ENCODE data around the gene DUSP9. TPM values are rescaled to one million over a fixed set of nuclear protein-coding genes. Genes with fewer than 3 reads are reported as not detected.

DUSP9 gene
- total and polyA plus RNA-seq, 10 of the 15 experiments (the other 5 are each of a cell fraction or from before 2014, with no cell fraction given), result 0.10 TPM; not detected in 9

GRCh38 chrX:153697924-153698865 is 51.2 kb downstream of the DUSP9 start:
- intact Hi-C loops (cut with micrococcal nuclease; ENCODE audit: unreplicated experiment) (no loop called here), in situ Hi-C loops (cut with MboI) (no loop called here)
- no peaks in the 10 kb centered on the region for H3K4me1 ChIP-seq (ENCODE audit: control insufficient read depth, insufficient read depth, low read length)
- no peak for DNase-seq (ENCODE audit: low read depth, low spot score)
- no peaks in the 10 kb centered on the region for H3K79me2 ChIP-seq (ENCODE audit: control insufficient read depth, insufficient read depth, low read length)
- TF ChIP-seq ELK1 (IDR thresholded peaks at IDR 0.05; ENCODE audit: low read depth, low read length) (no peak), RUNX3 (IDR thresholded peaks at IDR 0.05; ENCODE audit: low read length) (no peak), CBX5 (IDR thresholded peaks at IDR 0.05; ENCODE audit: low read depth) (no peak), POLR2AphosphoS5 (IDR thresholded peaks at IDR 0.05; ENCODE audit: low read length) (no peak), BCL11A (IDR thresholded peaks at IDR 0.05; ENCODE audit: low read depth, low read length) (no peak), ZBTB40 (IDR thresholded peaks at IDR 0.05; ENCODE audit: borderline replicate concordance) (no peak), KLF5 (IDR thresholded peaks at IDR 0.05; ENCODE audit: partially characterized antibody) (no peak), TARDBP (IDR thresholded peaks at IDR 0.05; ENCODE audit: borderline replicate concordance) (no peak), PBX3 (IDR thresholded peaks at IDR 0.05; ENCODE audit: insufficient replicate concordance, low read depth, low read length) (no peak), ETV6 (conservative IDR thresholded peaks at IDR 0.05 in 1 of 2, IDR thresholded peaks at IDR 0.05 in 1 of 2; ENCODE audit: borderline replicate concordance in 1 of 2, low read depth in 1 of 2) (no peak), BCL3 (IDR thresholded peaks at IDR 0.05; ENCODE audit: borderline replicate concordance, insufficient read depth, low read depth, low read length, poor library complexity, severe bottlenecking) (no peak), POLR2A (IDR thresholded peaks at IDR 0.05; ENCODE audit: low read depth, low read length) (no peak), IKZF2 (IDR thresholded peaks at IDR 0.05) (no peak)
- H4K20me1 ChIP-seq (ENCODE audit: control insufficient read depth, insufficient read depth), result no peaks in the 10 kb centered on the region
- H3K27me3 ChIP-seq (replicated peaks in 1 of 2; ENCODE audit: control insufficient read depth in 2 of 2, insufficient read depth in 2 of 2, low read length in 1 of 2), result no peaks in the 10 kb centered on the region
- H3K27ac ChIP-seq (ENCODE audit: control insufficient read depth, insufficient read depth), result no peak overlapping the region
- no TSS peak for BruUV-seq (replicated peaks)
- H3K9ac ChIP-seq (ENCODE audit: control insufficient read depth, insufficient read depth, low read length), result no peak overlapping the region
- no peak overlapping the region for H3K4me2 ChIP-seq (ENCODE audit: control insufficient read depth, insufficient read depth)
- H2AFZ ChIP-seq (ENCODE audit: control insufficient read depth, low read depth, low read length), result no peak overlapping the region
- ATAC-seq, result no peak
- RAD21 ChIA-PET (ENCODE audit: unreplicated experiment), result no interaction called here
- POLR2A ChIA-PET, result no interaction called here
- CTCF ChIA-PET, result no interaction called here
- WGBS (ENCODE audit: insufficient coverage, insufficient replicate concordance, low lambda C conversion rate, missing lambda C conversion rate), result 60% methylated on average over 15 of the region's 16 CpGs
- H3K4me3 ChIP-seq, result no peak overlapping the region
- no peak for FAIRE-seq
- SMC1A ChIA-PET (ENCODE audit: uncharacterized antibody, unreplicated experiment), result no interaction called here
- H3K9me3 ChIP-seq (replicated peaks; ENCODE audit: control insufficient read depth, insufficient read depth, low read length), result no peaks in the 10 kb centered on the region
- peaks cover 0 to 2% of the 10 kb centered on the region in 2 experiments; a peak in 2 of 4 replicates for H3K36me3 ChIP-seq (ENCODE audit: control insufficient read depth in 2 of 2, insufficient read depth in 2 of 2, low read length in 1 of 2)

Data from GM12878 (cell line).